ENCODE data around the gene ABCB11.

DNA sequence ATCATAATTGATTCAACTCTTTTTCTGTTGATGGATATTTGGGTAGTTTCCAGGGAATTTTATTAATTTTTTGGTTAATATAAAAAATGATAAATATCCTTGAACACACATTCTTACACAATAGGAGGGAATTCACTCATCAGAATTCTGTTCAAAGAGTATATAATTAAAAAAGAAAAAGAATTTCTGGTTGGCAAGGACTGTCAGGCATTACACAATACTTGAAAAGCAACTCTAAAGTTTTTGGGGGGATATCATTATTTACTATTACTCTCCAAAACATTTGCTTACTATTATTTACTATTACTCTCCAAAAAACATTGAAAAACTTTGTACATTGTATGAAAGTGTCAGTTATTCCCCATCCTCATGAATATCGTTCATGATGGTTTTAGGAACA is 92.1 kb downstream of the ABCB11 start:
- no peak for TF ChIP-seq POLR2AphosphoS5 (IDR thresholded peaks at IDR 0.05; ENCODE audit: insufficient read depth, low read depth, low read length)
- TF ChIP-seq MYC (IDR thresholded peaks at IDR 0.05; ENCODE audit: low read depth, low read length): no peak
- TF ChIP-seq, protein P1, sequence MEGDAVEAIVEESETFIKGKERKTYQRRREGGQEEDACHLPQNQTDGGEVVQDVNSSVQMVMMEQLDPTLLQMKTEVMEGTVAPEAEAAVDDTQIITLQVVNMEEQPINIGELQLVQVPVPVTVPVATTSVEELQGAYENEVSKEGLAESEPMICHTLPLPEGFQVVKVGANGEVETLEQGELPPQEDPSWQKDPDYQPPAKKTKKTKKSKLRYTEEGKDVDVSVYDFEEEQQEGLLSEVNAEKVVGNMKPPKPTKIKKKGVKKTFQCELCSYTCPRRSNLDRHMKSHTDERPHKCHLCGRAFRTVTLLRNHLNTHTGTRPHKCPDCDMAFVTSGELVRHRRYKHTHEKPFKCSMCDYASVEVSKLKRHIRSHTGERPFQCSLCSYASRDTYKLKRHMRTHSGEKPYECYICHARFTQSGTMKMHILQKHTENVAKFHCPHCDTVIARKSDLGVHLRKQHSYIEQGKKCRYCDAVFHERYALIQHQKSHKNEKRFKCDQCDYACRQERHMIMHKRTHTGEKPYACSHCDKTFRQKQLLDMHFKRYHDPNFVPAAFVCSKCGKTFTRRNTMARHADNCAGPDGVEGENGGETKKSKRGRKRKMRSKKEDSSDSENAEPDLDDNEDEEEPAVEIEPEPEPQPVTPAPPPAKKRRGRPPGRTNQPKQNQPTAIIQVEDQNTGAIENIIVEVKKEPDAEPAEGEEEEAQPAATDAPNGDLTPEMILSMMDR (IDR thresholded peaks at IDR 0.05; ENCODE audit: extremely low read depth in 1 of 2, insufficient read depth in 1 of 2, low read depth in 1 of 2, low read length in 2 of 2): no peak
- TF ChIP-seq EZH2 (IDR thresholded peaks at IDR 0.05; ENCODE audit: borderline replicate concordance, low read depth, low read length, severe bottlenecking): no peak
- no peak for TF ChIP-seq POLR2A (IDR thresholded peaks at IDR 0.05; ENCODE audit: low read depth, low read length)
- no peak for TF ChIP-seq JUN (IDR thresholded peaks at IDR 0.05; ENCODE audit: borderline replicate concordance, insufficient read depth, insufficient read length, low read depth)
- TF ChIP-seq, protein P2, sequence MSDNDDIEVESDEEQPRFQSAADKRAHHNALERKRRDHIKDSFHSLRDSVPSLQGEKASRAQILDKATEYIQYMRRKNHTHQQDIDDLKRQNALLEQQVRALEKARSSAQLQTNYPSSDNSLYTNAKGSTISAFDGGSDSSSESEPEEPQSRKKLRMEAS (IDR thresholded peaks at IDR 0.05; ENCODE audit: insufficient read depth, insufficient read length): no peak
- no peak for TF ChIP-seq FOS (IDR thresholded peaks at IDR 0.05; ENCODE audit: borderline replicate concordance, insufficient read depth, low read length)

Measured in endothelial cell of umbilical vein (primary cell).